K562 (cell line): Measurements from ENCODE around the gene GYPA. TPM values are rescaled to one million over a fixed set of nuclear protein-coding genes. Genes with fewer than 3 reads are reported as not detected.
"Not testable (repeated sequence)": the region's sequence is repeated elsewhere in the genome, so short reads cannot be mapped to it uniquely, and the experiment has no call there.

Source experiments
- CBFA2T3 ChIP-seq: fragments of 450-650 bp; IDR thresholded peaks from 2 replicates; pipeline ENCODE4 v1.6.1; 2017
- CEBPB ChIP-seq: fragments of 450-650 bp; IDR thresholded peaks from 2 replicates; pipeline ENCODE4 v1.6.1; 2016; ENCODE audit warnings: missing genetic modification characterization, missing compliant biosample characterization
- CTBP1 ChIP-seq: fragments of 450-650 bp; IDR thresholded peaks from 2 replicates; pipeline ENCODE4 v1.6.1; 2016; ENCODE audit warnings: borderline replicate concordance
- DMBX1 ChIP-seq: fragments of 250-450 bp; sonication (Bioruptor Pico); IDR thresholded peaks from 2 replicates; pipeline ENCODE4 v1.8.0; 2022; ENCODE audit warnings: inconsistent platforms, mild to moderate bottlenecking, moderate library complexity, borderline replicate concordance
- EP300 ChIP-seq: IDR thresholded peaks from 2 replicates; pipeline ENCODE4 v1.6.1; 2012; ENCODE audit warnings: low read length, improper control_type of control experiment
- FOXM1 ChIP-seq, 2 experiments: fragments of 450-650 bp in 1 of 2; sonication (generic) in 1 of 2; formaldehyde crosslinking in 1 of 2; IDR thresholded peaks; 2 replicates each; pipeline versions ENCODE4 v1.6.1 to v1.9.0; 2017 to 2022; ENCODE audit warnings: low read depth in 2 of 2, mild to moderate bottlenecking in 2 of 2, missing genetic modification reagents in 1 of 2, moderate library complexity in 1 of 2
- HDAC1 ChIP-seq, 2 experiments: fragments of 450-650 bp; IDR thresholded peaks; 2 replicates each; pipeline ENCODE4 v1.6.1; 2016 to 2017; ENCODE audit warnings: inconsistent platforms in 1 of 2, mild to moderate bottlenecking in 1 of 2, moderate library complexity in 1 of 2
- HDAC3 ChIP-seq: fragments of 450-650 bp; IDR thresholded peaks from 2 replicates; pipeline ENCODE4 v1.6.1; 2018; ENCODE audit warnings: borderline replicate concordance, mild to moderate bottlenecking, moderate library complexity; ENCODE audit not compliant: partially characterized antibody
- KDM1A ChIP-seq, 2 experiments: fragments of 450-650 bp; IDR thresholded peaks; 2 replicates each; pipeline ENCODE4 v1.6.1; 2016; ENCODE audit warnings: mild to moderate bottlenecking in 2 of 2
- LEF1 ChIP-seq: fragments of 450-650 bp; IDR thresholded peaks from 2 replicates; pipeline ENCODE4 v1.6.1; 2016; ENCODE audit warnings: mild to moderate bottlenecking
- MYBL2 ChIP-seq, 2 experiments: fragments of 450-650 bp in 1 of 2; sonication (generic) in 1 of 2; formaldehyde crosslinking in 1 of 2; IDR thresholded peaks; 2 replicates each; pipeline versions ENCODE4 v1.6.1 to v1.8.1; 2017 to 2022; ENCODE audit warnings: borderline replicate concordance in 1 of 2, inconsistent platforms in 1 of 2, low read depth in 1 of 2, mild to moderate bottlenecking in 1 of 2, missing genetic modification reagents in 1 of 2, moderate library complexity in 1 of 2
- NCOR1 ChIP-seq: fragments of 450-650 bp; IDR thresholded peaks from 2 replicates; pipeline ENCODE4 v1.6.1; 2016; ENCODE audit warnings: mild to moderate bottlenecking, moderate library complexity
- NFIC ChIP-seq: fragments of 450-650 bp; IDR thresholded peaks from 2 replicates; pipeline ENCODE4 v1.6.1; 2017; ENCODE audit warnings: mild to moderate bottlenecking, inconsistent platforms
- RCOR1 ChIP-seq, 2 experiments: IDR thresholded peaks; 2 replicates each; pipeline ENCODE4 v1.6.1; 2012; ENCODE audit warnings: low read depth in 2 of 2, low read length in 2 of 2, borderline replicate concordance in 1 of 2, improper control_type of control experiment in 1 of 2
- RNF2 ChIP-seq: sonication (generic); IDR thresholded peaks from 2 replicates; pipeline ENCODE4 v1.6.1; 2016
- SMARCC2 ChIP-seq: fragments of 450-650 bp; IDR thresholded peaks from 2 replicates; pipeline ENCODE4 v1.6.1; 2017; ENCODE audit warnings: antibody characterized with exemption, moderate library complexity, mild to moderate bottlenecking, low read depth
- SMARCE1 ChIP-seq: fragments of 450-650 bp; IDR thresholded peaks from 2 replicates; pipeline ENCODE4 v1.7.1; 2016; ENCODE audit warnings: mild to moderate bottlenecking
- ZBED1 ChIP-seq: IDR thresholded peaks from 2 replicates; pipeline ENCODE4 v1.6.1; 2014
- ZBTB40 ChIP-seq, 2 experiments: fragments of 450-650 bp in 1 of 2; sonication (generic) in 1 of 2; formaldehyde crosslinking in 1 of 2; IDR thresholded peaks; 2 replicates each; pipeline versions ENCODE4 v1.7.1 to v1.9.0; 2016 to 2022; ENCODE audit warnings: inconsistent platforms in 1 of 2, mild to moderate bottlenecking in 1 of 2, missing genetic modification reagents in 1 of 2
- polyA plus RNA-seq, 8 experiments: library from polyadenylated mRNA; depleted of rRNA in 4 of 8; stranded (reverse) in 5 of 8; unstranded in 3 of 8; fragments of >200 nt; fragmentation: Nextera tagmentation in 2 of 8; fragmentation: Illumina TruSeq in 1 of 8; extraction: Ambion mirVana in 2 of 8; extraction: Trizol in 1 of 8; gene quantifications; 2 replicates each; pipeline versions ENCODE4 v1.2.1 to v1.2.3, GENCODE V29; 2011 to 2014; ENCODE audit warnings: inconsistent platforms in 1 of 8, missing spikeins in 1 of 8
- total RNA-seq, 7 experiments: library from RNA; depleted of rRNA in 6 of 7; stranded (reverse); fragments of >200 nt in 6 of 7; fragmentation: Illumina TruSeq in 2 of 7; extraction: Trizol in 2 of 7; gene quantifications; 2 replicates each; pipeline versions ENCODE4 v1.2.1 to v1.2.3, GENCODE V29; 2011 to 2021; ENCODE audit warnings: low replicate concordance in 1 of 7

GYPA gene
- total and polyA plus RNA-seq, 9 of the 15 experiments (the other 6 are each of a cell fraction or from before 2014, with no cell fraction given), result 35.3 to 278 (median 122) TPM

- TF ChIP-seq ZBTB40 (IDR thresholded peaks at IDR 0.05) (peak; percentile 33; the same call in 1 of the 2 replicates), ZBTB40 (CRISPR knock-in tag; IDR thresholded peaks at IDR 0.05) (0 out of 2 replicates have a peak, but pooled peaks have one; percentile 17), FOXM1 (IDR thresholded peaks at IDR 0.05; ENCODE audit: low read depth) (peak; percentile 96), FOXM1 (CRISPR knock-in tag; IDR thresholded peaks at IDR 0.05; ENCODE audit: low read depth) (peak; percentile 92; the same call in 1 of the 2 replicates), SMARCC2 (0 out of 2 replicates have a peak, but pooled peaks have one; percentile 24), NFIC (peak; percentile 71), ZBED1 (peak; percentile 74; the same call in 1 of the 2 replicates), KDM1A (IDR thresholded peaks at IDR 0.05) (peak; percentile 43 to 52; a peak in 3 of 4 replicates), MYBL2 (IDR thresholded peaks at IDR 0.05; ENCODE audit: low read depth) (peak; percentile 62), LEF1 (0 out of 2 replicates have a peak, but pooled peaks have one; percentile 26), CEBPB (tag) (peak; percentile 42; the same call in 1 of the 2 replicates), CBFA2T3 (peak; percentile 94), DMBX1 (peak; percentile 64; the same call in 1 of the 2 replicates), CTBP1 (peak; percentile 37; the same call in 1 of the 2 replicates), EP300 (peak; percentile 81), HDAC1 (IDR thresholded peaks at IDR 0.05) (peak in 1 of 2 experiments; percentile 27; a peak in 1 of 4 replicates), HDAC3 (peak; percentile 55), RCOR1 (IDR thresholded peaks at IDR 0.05; ENCODE audit: borderline replicate concordance in 1 of 2, low read depth in 2 of 2, low read length in 2 of 2) (peak in 1 of 2 experiments; percentile 44; a peak in 1 of 4 replicates), SMARCE1 (peak; percentile 71), RNF2 (peak; percentile 35; the same call in 1 of the 2 replicates), NCOR1 (peak; percentile 91)
- TF ChIP-seq MYBL2 (CRISPR knock-in tag; IDR thresholded peaks at IDR 0.05; ENCODE audit: borderline replicate concordance), result not testable (repeated sequence)
Observed at GRCh38 chr4:144140594-144141295, at the start of gene GYPA (continued).
